HG03442 (cell line): ENCODE measurements around the gene RASEF.
"Not testable (repeated sequence)": the region's sequence is repeated elsewhere in the genome, so short reads cannot be mapped to it uniquely, and the experiment has no call there.

Source experiments
- ATAC-seq: cut with Tn5 transposase; IDR thresholded peaks from one replicate; pipeline ENCODE4 v1.9.1; 2021; ENCODE audit warnings: mild to moderate bottlenecking, moderate library complexity; ENCODE audit not compliant: unreplicated experiment

The RASEF gene

GRCh38 chr9:82975176-82975575 is 87.8 kb downstream of the RASEF start:
- ATAC-seq, result no peak

- ATAC-seq, result no peak
Measured at GRCh38 chr9:82972446-82972845, 90.5 kb downstream of the RASEF start.

DNA sequence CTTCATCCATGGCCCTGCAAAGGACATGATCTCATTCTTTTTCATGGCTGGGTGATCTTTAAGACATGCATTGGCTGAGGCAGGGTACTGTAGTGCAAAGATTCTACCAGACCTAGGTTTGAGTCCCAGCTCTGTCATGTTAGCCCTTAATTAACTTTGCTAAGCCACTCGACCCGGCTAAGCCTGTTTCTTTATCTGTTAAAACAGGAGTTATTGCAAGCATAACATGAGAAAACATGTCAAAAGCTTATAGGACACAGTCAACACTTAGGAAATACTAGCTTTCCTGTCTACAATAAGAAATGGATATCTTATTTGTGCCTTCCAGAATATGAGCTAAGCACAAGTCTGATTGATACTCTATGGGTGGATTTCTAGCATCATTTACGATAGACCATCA is 92.6 kb downstream of the RASEF start:
- ATAC-seq, result no peak

DNA sequence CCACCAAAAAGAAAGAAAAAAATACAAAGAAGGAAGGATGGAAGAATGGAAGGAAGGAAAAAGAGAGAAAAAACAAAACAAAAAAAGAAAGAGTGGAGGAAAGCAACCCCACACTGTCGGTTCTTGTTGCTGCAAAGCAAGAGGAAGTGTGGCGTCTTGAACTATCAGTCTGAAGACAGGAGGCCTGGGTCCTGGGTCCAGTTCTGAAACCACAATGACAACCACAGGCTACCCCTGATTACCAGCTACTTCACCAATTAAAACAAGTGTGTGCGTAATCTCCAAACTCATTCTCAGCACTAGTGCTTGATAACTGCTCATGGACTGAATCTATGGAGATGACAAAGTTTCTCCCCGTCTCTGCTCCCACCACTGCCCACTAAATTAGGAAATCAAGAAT is 93.7 kb downstream of the RASEF start:
- no peak for ATAC-seq

GRCh38 chr9:82968816-82969215 is 94.1 kb downstream of the RASEF start:
- ATAC-seq, result no peak

DNA sequence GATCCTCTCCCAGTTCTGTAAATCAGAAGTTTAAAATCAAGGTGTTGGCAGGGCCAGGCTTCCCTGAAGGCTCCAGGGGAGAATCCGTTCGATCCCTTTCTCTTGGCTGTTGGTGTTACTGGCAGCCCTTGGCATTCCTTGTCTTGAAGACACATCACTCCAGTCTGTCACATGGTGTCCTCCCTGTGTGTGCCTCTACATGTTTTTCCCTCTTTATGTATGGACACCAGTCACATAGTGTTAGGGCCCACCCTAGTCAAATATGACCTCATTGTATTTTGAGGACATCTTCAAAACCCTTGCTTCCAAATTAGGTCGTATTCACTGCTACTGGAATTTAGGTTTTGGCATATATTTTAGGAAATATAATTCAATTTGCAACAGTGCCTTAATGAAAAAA is 94.6 kb downstream of the RASEF start:
- no peak for ATAC-seq

- peak; percentile 95 for ATAC-seq
Measured at GRCh38 chr9:82961504-82962125, 101.3 kb downstream of the RASEF start.

DNA sequence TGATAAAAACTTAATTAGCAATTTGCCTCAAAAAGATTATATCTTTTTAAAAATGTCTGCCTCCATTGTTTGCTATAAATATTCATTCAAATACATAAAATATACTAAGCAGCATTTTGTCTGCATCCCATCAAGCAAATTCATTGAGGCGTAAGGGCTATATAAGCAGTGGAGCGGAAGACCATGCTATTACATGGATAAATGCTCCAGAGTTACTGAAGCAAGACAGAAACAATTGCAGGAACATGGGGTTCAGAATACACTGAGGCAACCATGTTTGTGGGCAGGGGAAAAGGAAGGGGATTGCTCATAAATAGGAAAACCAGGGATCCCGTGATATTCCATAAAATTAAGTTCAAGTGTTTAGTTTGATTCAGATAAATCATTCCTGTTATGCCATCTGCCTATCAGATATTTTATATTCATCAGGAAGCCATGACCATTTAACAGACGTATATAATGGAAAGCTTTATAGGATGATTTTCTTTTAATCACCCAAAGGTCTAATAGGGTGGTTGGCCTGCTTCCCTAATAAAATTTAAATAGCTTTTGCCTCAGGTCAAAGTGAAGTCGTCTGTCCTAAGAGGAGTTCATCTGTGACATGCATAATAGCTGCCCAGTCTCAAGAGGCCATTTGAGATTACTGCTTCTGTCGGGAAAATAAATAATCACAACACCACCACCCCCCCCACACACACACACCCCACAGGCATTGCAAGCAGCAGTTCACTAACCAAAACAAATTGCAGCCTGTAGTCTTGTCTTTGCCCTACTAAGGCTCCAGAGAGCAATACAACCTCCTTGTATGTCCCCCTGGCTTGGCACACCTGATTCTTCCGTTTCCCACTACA is 105.2 kb downstream of the RASEF start:
- ATAC-seq, result no peak

DNA sequence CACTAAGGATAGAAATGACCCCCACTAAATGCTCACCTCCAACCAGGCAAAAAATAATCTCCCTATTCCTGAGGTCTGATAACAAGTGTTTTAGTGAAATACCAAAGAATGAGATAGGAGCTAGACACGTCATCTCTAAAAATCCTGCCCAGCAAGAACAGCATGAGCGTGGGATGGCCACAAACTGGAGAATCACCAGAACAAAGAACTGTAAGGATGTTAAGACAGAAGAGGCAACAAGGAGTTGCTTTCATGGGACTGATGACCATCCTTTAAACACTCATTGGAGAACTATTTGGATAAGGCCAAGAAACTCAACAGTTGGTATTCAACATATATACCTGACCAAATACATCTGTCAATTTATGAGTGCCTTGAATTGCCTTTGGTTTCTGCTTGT is 113.7 kb downstream of the RASEF start:
- no peak for ATAC-seq

- no peak for ATAC-seq
Measured at GRCh38 chr9:82940376-82940775, 122.6 kb downstream of the RASEF start.

- no peak for ATAC-seq
Measured at GRCh38 chr9:82939451-82939850, 123.5 kb downstream of the RASEF start.

DNA sequence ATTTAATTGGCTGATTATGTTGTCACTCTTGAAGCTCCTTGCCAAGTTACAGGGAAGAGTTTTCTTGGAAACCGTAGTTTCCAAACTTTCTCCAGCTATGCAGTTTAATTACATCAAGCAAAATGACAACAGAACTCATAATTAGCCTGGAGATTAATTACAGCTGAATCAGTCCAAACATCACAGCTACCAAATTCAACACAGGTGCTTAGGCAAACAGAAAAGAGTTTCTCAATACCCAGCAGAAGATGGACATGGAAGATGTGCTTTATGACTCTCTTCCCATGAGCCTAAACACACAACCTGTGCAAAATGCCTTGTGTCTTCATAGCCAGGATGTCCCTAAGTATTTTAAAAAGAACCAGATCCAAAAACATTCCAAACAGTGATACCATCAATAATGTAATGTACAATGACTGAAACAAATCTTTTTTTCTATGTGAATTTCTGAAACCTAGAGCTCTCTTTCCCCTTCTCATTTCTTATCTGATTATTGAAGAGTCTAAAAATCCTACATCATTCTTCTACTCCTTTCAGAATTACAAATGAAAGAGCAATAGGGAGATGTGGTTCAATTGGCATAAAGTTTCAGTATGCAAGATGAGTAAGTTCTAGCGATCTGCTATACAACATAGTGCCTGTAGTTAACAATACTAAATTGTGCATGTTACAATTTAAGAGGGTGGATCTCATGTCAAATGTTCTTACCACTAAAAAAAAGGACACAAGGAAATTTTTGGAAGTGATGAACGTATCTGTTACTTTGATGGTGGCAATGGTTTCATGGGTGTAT is 124.3 kb downstream of the RASEF start:
- ATAC-seq, result no peak

DNA sequence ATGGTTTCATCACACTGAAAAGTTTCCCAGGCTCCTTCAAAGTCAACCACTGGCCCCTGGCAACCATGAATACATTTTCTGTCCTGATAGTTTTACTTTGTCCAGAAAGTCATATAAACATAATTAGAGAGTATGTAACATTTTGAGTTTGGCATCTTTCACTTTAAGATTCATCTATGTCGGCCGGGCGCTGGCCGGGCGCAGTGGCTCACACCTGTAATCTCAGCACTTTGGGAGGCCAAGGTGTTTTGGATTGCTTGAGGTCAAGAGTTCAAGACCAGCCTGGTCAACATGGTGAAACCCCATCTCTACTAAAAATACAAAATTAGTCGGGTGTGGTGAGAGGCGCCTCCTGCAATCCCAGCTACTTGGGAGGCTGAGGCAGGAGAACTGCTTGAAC is 126.4 kb downstream of the RASEF start:
- ATAC-seq, result not testable (repeated sequence)

DNA sequence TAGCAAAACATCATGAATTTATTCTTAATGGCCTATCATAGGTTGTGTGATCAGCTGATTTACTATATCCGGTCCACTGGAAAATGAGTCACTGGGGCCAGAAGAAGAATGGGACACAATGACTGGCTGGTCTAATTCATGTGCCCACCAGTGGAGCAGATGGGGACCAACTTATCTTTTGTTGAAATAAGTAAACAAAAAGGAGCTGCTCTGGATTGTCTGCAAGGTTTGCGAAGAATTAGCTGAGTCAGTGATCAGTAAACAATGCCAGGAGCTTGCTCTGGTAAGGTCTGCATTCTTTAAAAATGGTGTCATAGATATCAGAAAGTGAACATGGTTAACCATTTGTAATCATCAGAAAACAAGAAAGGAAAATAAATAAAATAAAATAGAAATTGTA is 128.0 kb downstream of the RASEF start:
- no peak for ATAC-seq

DNA sequence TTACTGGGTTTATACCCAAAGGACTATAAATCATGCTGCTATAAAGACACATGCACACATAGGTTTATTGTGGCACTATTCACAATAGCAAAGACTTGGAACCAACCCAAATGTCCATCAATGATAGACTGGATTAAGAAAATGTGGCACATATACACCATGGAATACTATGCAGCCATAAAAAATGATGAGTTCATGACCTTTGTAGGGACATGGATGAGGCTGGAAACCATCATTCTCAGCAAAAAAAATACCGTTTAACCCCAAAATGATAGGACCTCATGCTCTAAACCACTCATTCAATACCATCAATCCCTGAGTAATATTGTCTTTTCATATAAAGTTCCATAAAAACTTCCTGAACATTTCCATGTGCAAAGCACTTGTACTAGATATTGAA is 128.9 kb downstream of the RASEF start:
- ATAC-seq, result not testable (repeated sequence)

GRCh38 chr9:82930116-82930515 is 132.8 kb downstream of the RASEF start:
- ATAC-seq, result no peak
